Hematopoietic multipotent progenitor cell treated with erythropoietin and hydrocortisone succinate and interleukin-3 and kit ligand, for 17 days (in vitro differentiated cells): ENCODE data around the gene PCDHA2.
"Not testable (repeated sequence)": the region's sequence is repeated elsewhere in the genome, so short reads cannot be mapped to it uniquely, and the experiment has no call there.

Experiments
- DNase-seq: peaks from one replicate; pipeline ENCODE4 v3.0.0-alpha.2; 2015; ENCODE audit warnings: low spot score

PCDHA2 gene

GRCh38 chr5:140821375-140822280 lies 27.0 kb downstream of the PCDHA2 start, which contains the start of gene PCDHA5:
Gene PCDHA5 (plus strand): TSS chr5:140821613.
- DNase-seq: no peak

- no peak for DNase-seq
These were observed 27.6 kb downstream of the PCDHA2 start for GRCh38 chr5:140822281-140822629.

GRCh38 chr5:140822969-140823368 lies 28.3 kb downstream of the PCDHA2 start:
- not testable (repeated sequence) for DNase-seq

- no peak for DNase-seq
These were observed 28.8 kb downstream of the PCDHA2 start for GRCh38 chr5:140823475-140823874.

GRCh38 chr5:140827704-140828361 lies 33.2 kb downstream of the PCDHA2 start, which contains the start of gene PCDHA6:
Gene PCDHA6 (plus strand): TSS chr5:140827960. CDS start chr5:140828092, 132 bp downstream.
- no peak for DNase-seq

GRCh38 chr5:140828362-140828737 lies 33.7 kb downstream of the PCDHA2 start:
- DNase-seq: no peak

GRCh38 chr5:140829511-140830501 lies 35.2 kb downstream of the PCDHA2 start:
- DNase-seq: not testable (repeated sequence)

GRCh38 chr5:140833993-140834392 lies 39.3 kb downstream of the PCDHA2 start, which contains the start of gene PCDHA7:
Gene PCDHA7 (plus strand): TSS chr5:140834269. CDS start chr5:140834384, 115 bp downstream.
- DNase-seq: no peak

- DNase-seq: not testable (repeated sequence)
These were observed 39.9 kb downstream of the PCDHA2 start for GRCh38 chr5:140834439-140835008.

GRCh38 chr5:140835622-140836510 lies 41.2 kb downstream of the PCDHA2 start:
- no peak for DNase-seq

GRCh38 chr5:140840978-140841962 lies 46.6 kb downstream of the PCDHA2 start, which contains the start of gene PCDHA8:
Gene PCDHA8 (plus strand): TSS chr5:140841187. CDS start chr5:140841322, 135 bp downstream.
- no peak for DNase-seq

- no peak for DNase-seq
These were observed 48.4 kb downstream of the PCDHA2 start for GRCh38 chr5:140842798-140843733.
